Endothelial cell (in vitro differentiated cells): ENCODE results near the gene CUL5. TPM values are rescaled to one million over a fixed set of nuclear protein-coding genes. Genes with fewer than 3 reads are reported as not detected.

Experiments used
- DNase-seq: peaks from one replicate; pipeline ENCODE4 v3.0.0; 2021; ENCODE audit warnings: low spot score
- H3K27ac Mint-ChIP-seq: one replicate; pipeline ENCODE4 v1.8.0; 2021; ENCODE audit warnings: mixed read lengths, inconsistent platforms; ENCODE audit not compliant: unreplicated experiment
- H3K27me3 Mint-ChIP-seq: one replicate; pipeline ENCODE4 v1.8.0; 2021; ENCODE audit warnings: mild to moderate bottlenecking, moderate library complexity, mixed read lengths, inconsistent platforms; ENCODE audit not compliant: unreplicated experiment
- H3K36me3 Mint-ChIP-seq: one replicate; pipeline ENCODE4 v1.8.0; 2021; ENCODE audit warnings: mild to moderate bottlenecking, low read depth, mixed read lengths, inconsistent platforms; ENCODE audit not compliant: unreplicated experiment
- H3K4me1 Mint-ChIP-seq: one replicate; pipeline ENCODE4 v1.8.0; 2021; ENCODE audit warnings: mild to moderate bottlenecking, mixed read lengths, inconsistent platforms; ENCODE audit not compliant: unreplicated experiment
- H3K4me3 Mint-ChIP-seq: one replicate; pipeline ENCODE4 v1.8.0; 2021; ENCODE audit warnings: mild to moderate bottlenecking, mixed read lengths, inconsistent platforms; ENCODE audit not compliant: unreplicated experiment
- H3K9me3 Mint-ChIP-seq: one replicate; pipeline ENCODE4 v1.8.0; 2021; ENCODE audit warnings: mixed read lengths, inconsistent platforms; ENCODE audit not compliant: unreplicated experiment
- total RNA-seq: library from RNA; stranded (reverse); fragmentation: NEBNext Ultra II Directional; extraction: Animal tissue kit (Norgen Biotek cat#: 25700); gene quantifications from one replicate; pipeline ENCODE4 v1.2.1, GENCODE V29; 2021; ENCODE audit not compliant: unreplicated experiment
- TF ChIP-seq, protein P1 (sequence below): fragments of 200-600 bp; sonication (generic); IDR thresholded peaks from one replicate; pipeline ENCODE4 v1.5.0; 2021; ENCODE audit warnings: antibody characterized with exemption; ENCODE audit not compliant: unreplicated experiment

The CUL5 gene
- total RNA-seq, 1 donor from 2014 or later = 38.9 TPM

DNA sequence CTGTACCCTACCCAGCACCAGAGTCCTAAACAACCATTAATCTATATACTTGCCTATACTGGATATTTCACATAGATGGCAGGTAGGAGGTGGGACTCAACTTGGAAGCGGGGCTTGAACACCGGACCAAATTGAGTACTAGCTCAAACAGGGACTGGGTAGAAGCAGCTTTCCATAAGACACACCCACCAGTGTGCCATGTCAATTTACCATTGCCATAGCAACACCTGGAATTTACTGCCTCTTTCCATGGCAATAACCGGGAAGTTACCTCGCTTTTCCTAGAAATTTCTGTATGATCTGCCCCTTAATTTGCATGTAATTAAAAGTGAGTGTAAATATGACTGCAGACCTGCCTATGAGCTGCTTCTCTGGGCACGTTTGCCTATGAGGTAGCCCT, 38.6 kb upstream of the CUL5 start:
- no peak for DNase-seq
- H3K27ac Mint-ChIP-seq = no peak overlapping the region
- TF ChIP-seq, protein P1, sequence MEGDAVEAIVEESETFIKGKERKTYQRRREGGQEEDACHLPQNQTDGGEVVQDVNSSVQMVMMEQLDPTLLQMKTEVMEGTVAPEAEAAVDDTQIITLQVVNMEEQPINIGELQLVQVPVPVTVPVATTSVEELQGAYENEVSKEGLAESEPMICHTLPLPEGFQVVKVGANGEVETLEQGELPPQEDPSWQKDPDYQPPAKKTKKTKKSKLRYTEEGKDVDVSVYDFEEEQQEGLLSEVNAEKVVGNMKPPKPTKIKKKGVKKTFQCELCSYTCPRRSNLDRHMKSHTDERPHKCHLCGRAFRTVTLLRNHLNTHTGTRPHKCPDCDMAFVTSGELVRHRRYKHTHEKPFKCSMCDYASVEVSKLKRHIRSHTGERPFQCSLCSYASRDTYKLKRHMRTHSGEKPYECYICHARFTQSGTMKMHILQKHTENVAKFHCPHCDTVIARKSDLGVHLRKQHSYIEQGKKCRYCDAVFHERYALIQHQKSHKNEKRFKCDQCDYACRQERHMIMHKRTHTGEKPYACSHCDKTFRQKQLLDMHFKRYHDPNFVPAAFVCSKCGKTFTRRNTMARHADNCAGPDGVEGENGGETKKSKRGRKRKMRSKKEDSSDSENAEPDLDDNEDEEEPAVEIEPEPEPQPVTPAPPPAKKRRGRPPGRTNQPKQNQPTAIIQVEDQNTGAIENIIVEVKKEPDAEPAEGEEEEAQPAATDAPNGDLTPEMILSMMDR = no peak
- no peaks in the 10 kb centered on the region for H3K9me3 Mint-ChIP-seq
- no peaks in the 10 kb centered on the region for H3K27me3 Mint-ChIP-seq
- no peak overlapping the region for H3K4me3 Mint-ChIP-seq
- H3K4me1 Mint-ChIP-seq = no peaks in the 10 kb centered on the region
- no peaks in the 10 kb centered on the region for H3K36me3 Mint-ChIP-seq

DNA sequence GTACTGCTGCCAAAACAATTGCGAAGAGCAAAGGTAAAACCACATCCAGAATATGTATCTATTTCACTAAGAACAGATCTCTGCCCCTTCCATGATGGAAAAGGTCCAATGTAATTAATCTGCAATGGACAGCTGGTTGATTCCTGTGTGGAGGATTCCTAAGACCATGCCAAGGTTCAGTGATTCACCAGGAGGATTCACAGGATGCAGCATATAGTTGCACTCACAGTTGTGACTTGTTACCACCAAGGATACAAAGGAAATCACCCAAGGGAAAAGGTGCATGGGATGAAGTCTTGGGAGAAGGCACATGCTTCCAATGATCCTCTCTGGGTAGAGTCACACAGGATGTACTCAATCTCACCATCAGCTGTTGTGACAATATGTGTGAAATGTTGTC, 35.1 kb upstream of the CUL5 start:
- DNase-seq = no peak
- H3K4me3 Mint-ChIP-seq = no peak overlapping the region
- H3K4me1 Mint-ChIP-seq = no peaks in the 10 kb centered on the region
- no peaks in the 10 kb centered on the region for H3K36me3 Mint-ChIP-seq
- TF ChIP-seq, protein P1 = no peak
- no peaks in the 10 kb centered on the region for H3K27me3 Mint-ChIP-seq
- no peaks in the 10 kb centered on the region for H3K9me3 Mint-ChIP-seq
- H3K27ac Mint-ChIP-seq = no peak overlapping the region

DNA sequence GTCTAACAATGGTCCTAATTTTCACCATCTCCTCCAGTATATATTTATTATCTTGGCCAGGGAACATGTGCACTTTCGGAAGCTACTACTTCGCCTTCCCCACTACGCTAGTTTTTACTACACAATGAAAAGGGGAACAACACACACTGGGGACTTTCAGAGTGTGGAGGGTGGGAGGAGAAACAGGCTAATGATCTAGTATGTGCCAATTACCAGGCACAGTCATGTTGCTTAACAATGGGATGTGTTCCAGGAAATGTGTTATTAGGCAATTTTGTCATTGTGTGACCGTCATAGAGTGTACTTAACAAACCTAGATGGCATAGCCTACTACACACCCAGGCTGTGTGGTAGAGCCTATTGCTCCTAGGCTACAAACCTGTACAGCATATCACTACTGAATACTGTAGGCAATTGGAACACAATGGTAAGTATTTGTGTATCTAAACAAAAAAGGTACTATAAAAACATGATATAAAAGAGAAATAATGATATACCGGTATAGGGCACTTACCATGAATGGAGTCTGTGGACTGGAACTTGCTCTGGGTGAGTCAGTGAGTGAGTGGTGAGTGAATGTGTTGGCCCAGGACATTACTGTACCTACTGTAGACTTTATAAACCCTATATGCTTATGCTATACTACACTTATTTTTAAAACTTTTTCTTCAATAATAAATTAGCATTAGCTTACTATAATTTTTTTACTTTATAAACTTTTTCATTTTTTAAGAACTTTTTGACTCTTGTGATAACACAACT, 20.1 kb upstream of the CUL5 start:
- Mint-ChIP-seq H3K27me3 (peaks cover 2% of the 10 kb centered on the region), H3K27ac (no peak overlapping the region), H3K9me3 (no peaks in the 10 kb centered on the region), H3K4me1 (no peaks in the 10 kb centered on the region), H3K4me3 (no peak overlapping the region), H3K36me3 (no peaks in the 10 kb centered on the region)
- TF ChIP-seq, protein P1 = no peak
- no peak for DNase-seq

DNA sequence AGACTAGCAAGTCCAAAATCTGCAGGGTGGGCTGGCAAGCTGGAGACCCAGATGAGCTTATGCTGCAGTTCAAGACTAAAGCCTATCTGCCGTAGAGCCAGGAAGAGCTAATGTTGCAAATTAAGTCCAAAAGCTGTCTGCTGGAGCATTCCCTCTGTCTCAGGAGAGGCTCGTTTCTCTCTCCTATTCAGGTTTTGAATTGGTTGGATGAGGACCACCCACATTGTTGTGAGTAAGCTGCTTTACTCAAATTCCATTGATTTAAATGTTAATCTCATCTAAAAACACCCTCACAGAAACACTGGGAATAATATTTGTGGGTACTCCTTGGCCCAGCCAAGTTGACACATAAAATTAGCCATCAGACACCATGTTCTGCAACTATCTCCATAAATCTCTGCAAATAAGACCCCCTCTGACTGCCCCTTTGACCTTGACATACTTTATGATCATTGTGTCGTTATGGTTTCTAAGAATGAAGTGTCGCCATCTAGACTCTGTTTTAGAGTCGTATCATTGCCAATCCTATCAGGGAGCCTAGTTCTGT, 16.8 kb upstream of the CUL5 start:
- Mint-ChIP-seq H3K27ac (no peak overlapping the region), H3K4me3 (no peak overlapping the region), H3K27me3 (peaks cover 2% of the 10 kb centered on the region), H3K4me1 (no peaks in the 10 kb centered on the region), H3K9me3 (no peaks in the 10 kb centered on the region), H3K36me3 (no peaks in the 10 kb centered on the region)
- no peak for DNase-seq
- TF ChIP-seq, protein P1 = no peak
